ENCODE results near the gene TPSAB1. TPM values are rescaled to one million over a fixed set of nuclear protein-coding genes. Genes with fewer than 3 reads are reported as not detected.

The TPSAB1 gene
- total and polyA plus RNA-seq, 10 of the 15 experiments (the other 5 are each of a cell fraction or from before 2014, with no cell fraction given) = 0.06 TPM; not detected in 9

GRCh38 chr16:1221628-1222552, 18.6 kb upstream of the TPSAB1 start:
- H3K9me3 ChIP-seq (replicated peaks; ENCODE audit: control insufficient read depth, insufficient read depth, low read length) = no peaks in the 10 kb centered on the region
- H4K20me1 ChIP-seq (ENCODE audit: control insufficient read depth, insufficient read depth) = no peaks in the 10 kb centered on the region
- ATAC-seq (no peak), DNase-seq (ENCODE audit: low read depth, low spot score) (no peak), FAIRE-seq (no peak)
- no peak overlapping the region for H3K27ac ChIP-seq (ENCODE audit: control insufficient read depth, insufficient read depth)
- WGBS (ENCODE audit: insufficient coverage, insufficient replicate concordance, low lambda C conversion rate, missing lambda C conversion rate) = 39% methylated on average over 40 of the region's 40 CpGs
- in situ Hi-C loops (cut with MboI) = no loop called here
- BruUV-seq (replicated peaks) = no TSS peak
- ChIA-PET SMC1A (ENCODE audit: uncharacterized antibody, unreplicated experiment) (no interaction called here), POLR2A (no interaction called here), CTCF (no interaction called here), RAD21 (ENCODE audit: unreplicated experiment) (no interaction called here)
- no peak for TF ChIP-seq SMC3 (IDR thresholded peaks at IDR 0.05; ENCODE audit: borderline replicate concordance, low read length)
- no peak for TF ChIP-seq CHD2 (IDR thresholded peaks at IDR 0.05; ENCODE audit: borderline replicate concordance, low read depth, low read length)
- no peak for TF ChIP-seq NBN (IDR thresholded peaks at IDR 0.05)
- no peak for TF ChIP-seq PBX3 (IDR thresholded peaks at IDR 0.05; ENCODE audit: insufficient replicate concordance, low read depth, low read length)
- no peak for TF ChIP-seq ZBED1 (IDR thresholded peaks at IDR 0.05; ENCODE audit: borderline replicate concordance)
- TF ChIP-seq CEBPB (IDR thresholded peaks at IDR 0.05; ENCODE audit: borderline replicate concordance in 1 of 2, low read depth in 2 of 2, low read length in 2 of 2) = no peak
- TF ChIP-seq RBBP5 (conservative IDR thresholded peaks at IDR 0.05) = no peak
- TF ChIP-seq MTA3 (IDR thresholded peaks at IDR 0.05; ENCODE audit: borderline replicate concordance, low read length) = no peak
- intact Hi-C loops (cut with micrococcal nuclease; ENCODE audit: unreplicated experiment) = no loop called here
- H2AFZ ChIP-seq (ENCODE audit: control insufficient read depth, low read depth, low read length) = no peak overlapping the region
- no peak overlapping the region for H3K9ac ChIP-seq (ENCODE audit: control insufficient read depth, insufficient read depth, low read length)
- H3K27me3 ChIP-seq (replicated peaks in 1 of 2; ENCODE audit: control insufficient read depth in 2 of 2, insufficient read depth in 2 of 2, low read length in 1 of 2) = no peaks in the 10 kb centered on the region; a peak in 1 of 4 replicates
- H3K4me1 ChIP-seq (ENCODE audit: control insufficient read depth, insufficient read depth, low read length) = no peaks in the 10 kb centered on the region
- no peaks in the 10 kb centered on the region for H3K79me2 ChIP-seq (ENCODE audit: control insufficient read depth, insufficient read depth, low read length)
- no peaks in the 10 kb centered on the region for H3K36me3 ChIP-seq (ENCODE audit: control insufficient read depth in 2 of 2, insufficient read depth in 2 of 2, low read length in 1 of 2)
- H3K4me3 ChIP-seq = no peak overlapping the region
- no peak overlapping the region for H3K4me2 ChIP-seq (ENCODE audit: control insufficient read depth, insufficient read depth)

Measured in GM12878 (cell line).